Measurements from ENCODE around the gene GAPVD1.

The GAPVD1 gene

DNA sequence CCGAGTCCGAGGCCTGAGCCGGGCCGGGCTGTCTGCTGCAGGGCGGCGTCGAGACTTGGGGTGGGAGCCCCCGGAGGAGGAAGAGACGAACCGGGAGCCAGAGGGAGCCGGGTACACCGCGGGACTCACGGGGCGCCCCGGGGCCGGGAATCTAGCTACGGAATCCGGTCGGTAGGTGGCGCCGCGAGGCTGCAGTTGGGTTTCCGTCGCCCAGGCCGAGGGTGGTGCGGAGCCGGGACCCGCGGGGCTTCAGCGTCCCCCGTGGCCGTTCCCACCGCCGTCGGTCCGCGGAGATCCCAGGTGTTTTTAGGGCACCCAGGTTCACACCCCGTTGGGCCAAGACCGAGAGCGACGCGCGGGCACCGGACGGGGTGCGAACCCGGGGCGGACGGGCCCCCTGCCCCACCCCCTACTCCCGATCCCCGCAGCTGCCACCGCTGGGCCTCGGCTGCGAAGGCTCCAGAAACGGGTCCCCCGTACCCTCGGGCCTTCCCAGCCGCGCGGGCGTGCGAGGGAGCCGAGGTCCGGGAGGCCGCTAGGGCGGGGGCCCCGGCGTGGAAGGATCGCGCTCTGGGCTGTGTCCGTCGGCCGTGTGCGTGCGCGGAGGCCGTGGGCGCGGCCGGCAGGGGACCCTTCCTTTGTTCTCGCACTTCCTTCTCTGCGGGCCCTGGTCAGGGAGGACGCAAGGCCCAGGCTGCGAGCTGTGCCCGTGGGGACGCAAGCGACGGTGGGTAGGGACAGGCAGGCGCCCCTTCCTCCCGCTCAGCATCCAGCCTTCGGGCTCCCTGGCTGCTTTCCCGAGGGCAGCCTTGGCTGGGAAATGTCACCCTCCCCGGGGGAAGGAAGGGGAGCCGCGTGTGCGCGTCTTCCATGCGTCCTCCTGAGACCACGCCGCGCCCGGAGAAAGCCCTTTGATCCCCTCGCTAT, 146.6 kb downstream of the GAPVD1 start:
- peak; percentile 12 for DNase-seq

DNA sequence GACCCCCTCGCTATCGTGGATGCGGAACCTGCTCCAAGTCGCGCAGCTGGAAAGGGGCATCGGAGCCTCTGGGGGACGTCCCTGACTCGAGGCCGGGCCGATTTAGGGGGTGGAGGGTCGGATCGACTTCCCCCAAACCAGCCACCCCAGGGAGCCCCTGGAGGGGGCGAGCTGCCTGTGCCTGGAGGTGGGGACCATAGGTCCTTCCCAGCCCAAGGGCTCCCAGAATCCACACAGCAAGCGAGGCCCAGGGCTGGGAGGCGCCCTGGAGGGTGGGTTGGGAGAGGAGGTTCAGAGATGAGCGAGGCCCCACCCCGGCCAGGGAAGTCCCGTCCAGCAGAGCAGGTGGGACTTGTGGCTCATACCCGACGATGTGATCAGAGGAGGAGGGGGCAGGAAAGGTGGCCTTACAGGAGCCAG, 147.6 kb downstream of the GAPVD1 start:
- no peak for DNase-seq

- no peak for DNase-seq
Observed at GRCh38 chr9:125409637-125410521, 148.3 kb downstream of the GAPVD1 start.

DNA sequence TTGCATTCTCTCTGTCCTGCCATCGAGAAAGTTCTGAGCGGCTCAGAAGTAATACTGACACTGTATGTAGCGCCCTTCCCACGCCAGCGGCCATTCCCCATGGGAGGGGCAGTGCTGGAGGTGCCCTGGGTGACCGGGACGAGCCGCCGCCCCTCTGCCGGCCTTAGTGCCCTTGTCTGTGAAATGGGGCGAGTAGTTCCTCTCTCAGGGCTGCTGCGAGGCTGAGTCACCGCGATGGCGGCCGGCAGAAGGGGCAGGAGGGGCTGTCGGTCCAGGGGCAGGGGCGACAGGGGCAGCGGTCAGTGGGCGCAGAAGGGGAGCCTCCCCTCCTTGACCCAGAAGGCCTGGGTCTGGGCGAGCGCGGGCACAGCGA, 148.9 kb downstream of the GAPVD1 start:
- no peak for DNase-seq

GRCh38 chr9:125411171-125411756, 149.6 kb downstream of the GAPVD1 start:
- no peak for DNase-seq

- no peak for DNase-seq
Observed at GRCh38 chr9:125412166-125412565, 150.5 kb downstream of the GAPVD1 start.

DNA sequence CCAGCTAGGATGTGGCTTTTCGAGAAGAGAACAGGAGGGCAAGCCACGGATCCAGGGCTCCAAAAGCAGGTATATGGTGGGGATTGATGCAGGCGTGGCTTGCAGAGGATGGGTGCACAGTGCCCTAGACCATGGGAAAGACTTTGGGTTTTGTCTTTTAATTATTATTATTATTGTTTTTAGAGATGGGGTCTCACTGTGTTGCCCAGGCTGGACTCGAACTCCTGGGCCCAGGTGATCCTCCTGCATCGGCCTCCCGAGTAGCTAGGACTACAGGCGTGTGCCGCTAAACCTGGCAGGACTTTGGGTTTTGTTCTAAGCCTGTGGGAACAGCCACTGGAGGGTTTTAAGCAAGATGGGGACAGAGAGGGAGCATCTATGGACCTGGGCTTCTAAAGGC, 152.0 kb downstream of the GAPVD1 start:
- no peak for DNase-seq

- DNase-seq = no peak
Observed at GRCh38 chr9:125415583-125416460, 154.2 kb downstream of the GAPVD1 start.

GRCh38 chr9:125416517-125416916, 154.9 kb downstream of the GAPVD1 start:
- no peak for DNase-seq
